OCI-LY3 (cell line): ENCODE data around the gene LUZP1.

Experiments
- H2AFZ ChIP-seq: fragments of 200-600, 300-600 bp; shearing (Covaris generic); 2 replicates; pipeline ENCODE4 v1.6.0; 2014; ENCODE audit warnings: antibody characterized with exemption, low read depth, low read length
- H3K27ac ChIP-seq: fragments of 200-600, 300-600 bp; sonication (generic); 2 replicates; pipeline ENCODE4 v1.5.1; 2014; ENCODE audit warnings: mild to moderate bottlenecking, low read length, moderate library complexity, mixed read lengths
- H3K27me3 ChIP-seq: fragments of 200-600, 300-600 bp; sonication (generic); 2 replicates; pipeline ENCODE4 v1.6.1; 2014; ENCODE audit warnings: low read depth, low read length, mixed read lengths
- H3K36me3 ChIP-seq: fragments of 200-600, 300-600 bp; sonication (generic); replicated peaks from 2 replicates; pipeline ENCODE3; 2014; ENCODE audit warnings: low read depth, low read length, mixed read lengths
- H3K4me1 ChIP-seq: fragments of 300-600, 200-600 bp; sonication (generic); 2 replicates; pipeline ENCODE4 v1.6.1; 2014; ENCODE audit warnings: low read length, mixed read lengths
- H3K4me2 ChIP-seq: fragments of 200-600, 300-600 bp; sonication (generic); 2 replicates; pipeline ENCODE4 v1.6.1; 2014; ENCODE audit warnings: low read length, mixed read lengths
- H3K4me3 ChIP-seq: fragments of 300-600, 200-600 bp; sonication (generic); 2 replicates; pipeline ENCODE4 v1.5.1; 2014; ENCODE audit warnings: antibody characterized with exemption, mild to moderate bottlenecking, low read length, moderate library complexity
- H3K79me2 ChIP-seq: fragments of 300-600, 200-600 bp; shearing (Covaris generic); 2 replicates; pipeline ENCODE4 v1.6.1; 2014; ENCODE audit warnings: mild to moderate bottlenecking, low read length, mixed read lengths
- H3K9ac ChIP-seq: fragments of 300-600, 200-600 bp; shearing (Covaris generic); 2 replicates; pipeline ENCODE4 v1.6.0; 2014; ENCODE audit warnings: mild to moderate bottlenecking, low read length, moderate library complexity
- H3K9me3 ChIP-seq: fragments of 200-600, 300-600 bp; shearing (Covaris generic); 2 replicates; pipeline ENCODE4 v1.6.1; 2014; ENCODE audit warnings: low read length, mixed read lengths; ENCODE audit not compliant: insufficient read depth
- H4K20me1 ChIP-seq: fragments of 200-600, 300-600 bp; sonication (generic); 2 replicates; pipeline ENCODE4 v1.6.1; 2016; ENCODE audit warnings: low read length, mixed read lengths; ENCODE audit not compliant: insufficient read depth
- EZH2phosphoT487 ChIP-seq: fragments of 200-600 bp; shearing (Covaris generic); IDR thresholded peaks from 2 replicates; pipeline ENCODE4 v1.6.1; 2018; ENCODE audit warnings: antibody characterized with exemption, mixed run types, low read depth
- TF ChIP-seq, protein P1 (sequence below): fragments of 200-600, 300-600 bp; sonication (generic); IDR thresholded peaks from 2 replicates; pipeline ENCODE4 v1.5.1; 2014; ENCODE audit warnings: antibody characterized with exemption, low read length, low read depth

The LUZP1 gene

DNA sequence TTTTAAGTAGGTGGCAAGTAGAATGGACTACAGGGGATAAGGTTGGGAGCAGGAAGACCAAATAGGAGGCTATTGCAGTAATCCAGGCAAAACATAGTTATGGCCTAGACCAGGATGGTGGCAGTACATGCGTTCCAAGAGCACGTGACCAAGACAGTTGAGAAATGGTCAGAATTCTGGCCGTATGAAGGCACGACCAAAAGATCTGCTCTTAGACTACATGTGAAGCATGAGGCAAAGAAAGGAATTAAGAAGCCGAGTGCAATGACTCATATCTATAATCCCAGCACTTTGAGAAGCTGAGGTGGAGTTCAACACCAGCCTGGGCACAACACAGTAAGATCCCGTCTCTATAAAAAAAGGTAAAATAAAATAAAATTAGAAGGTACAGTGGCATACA, 71.3 kb downstream of the LUZP1 start:
- no peak for TF ChIP-seq EZH2phosphoT487
- TF ChIP-seq, protein P1, sequence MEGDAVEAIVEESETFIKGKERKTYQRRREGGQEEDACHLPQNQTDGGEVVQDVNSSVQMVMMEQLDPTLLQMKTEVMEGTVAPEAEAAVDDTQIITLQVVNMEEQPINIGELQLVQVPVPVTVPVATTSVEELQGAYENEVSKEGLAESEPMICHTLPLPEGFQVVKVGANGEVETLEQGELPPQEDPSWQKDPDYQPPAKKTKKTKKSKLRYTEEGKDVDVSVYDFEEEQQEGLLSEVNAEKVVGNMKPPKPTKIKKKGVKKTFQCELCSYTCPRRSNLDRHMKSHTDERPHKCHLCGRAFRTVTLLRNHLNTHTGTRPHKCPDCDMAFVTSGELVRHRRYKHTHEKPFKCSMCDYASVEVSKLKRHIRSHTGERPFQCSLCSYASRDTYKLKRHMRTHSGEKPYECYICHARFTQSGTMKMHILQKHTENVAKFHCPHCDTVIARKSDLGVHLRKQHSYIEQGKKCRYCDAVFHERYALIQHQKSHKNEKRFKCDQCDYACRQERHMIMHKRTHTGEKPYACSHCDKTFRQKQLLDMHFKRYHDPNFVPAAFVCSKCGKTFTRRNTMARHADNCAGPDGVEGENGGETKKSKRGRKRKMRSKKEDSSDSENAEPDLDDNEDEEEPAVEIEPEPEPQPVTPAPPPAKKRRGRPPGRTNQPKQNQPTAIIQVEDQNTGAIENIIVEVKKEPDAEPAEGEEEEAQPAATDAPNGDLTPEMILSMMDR = no peak
- Histone ChIP-seq H3K4me1 (no peaks in the 10 kb centered on the region), H3K27ac (no peak overlapping the region), H3K4me2 (no peak overlapping the region), H3K27me3 (no peaks in the 10 kb centered on the region), H3K9ac (no peak overlapping the region), H2AFZ (no peak overlapping the region), H4K20me1 (no peaks in the 10 kb centered on the region), H3K36me3 (no peaks in the 10 kb centered on the region), H3K9me3 (no peaks in the 10 kb centered on the region), H3K4me3 (no peak overlapping the region), H3K79me2 (no peaks in the 10 kb centered on the region)

DNA sequence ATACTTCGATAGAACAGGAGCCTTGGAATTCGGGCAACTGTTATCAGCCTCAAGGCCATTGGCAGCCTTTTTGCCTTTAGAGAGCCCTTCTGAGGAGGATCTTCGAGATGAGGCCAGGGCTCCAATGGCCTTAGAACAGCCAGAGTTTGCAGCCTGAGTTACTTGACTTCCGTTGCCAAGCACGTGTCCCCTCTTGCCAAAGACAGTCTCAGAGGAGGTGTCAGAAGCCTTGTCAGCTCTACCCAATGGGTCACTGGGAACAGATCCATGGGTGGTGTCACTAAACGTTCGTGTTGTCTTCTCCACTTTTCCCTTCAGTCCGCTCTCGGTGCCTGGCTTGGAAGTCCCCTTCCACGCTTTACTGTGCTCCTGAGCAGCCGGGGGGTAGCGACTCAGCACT, 76.2 kb downstream of the LUZP1 start:
- H3K4me1 ChIP-seq = no peaks in the 10 kb centered on the region
- TF ChIP-seq EZH2phosphoT487 = no peak
- TF ChIP-seq, protein P1 = no peak
- H3K79me2 ChIP-seq = no peaks in the 10 kb centered on the region
- H3K9ac ChIP-seq = no peak overlapping the region
- no peaks in the 10 kb centered on the region for H3K27me3 ChIP-seq
- no peak overlapping the region for H3K4me2 ChIP-seq
- H4K20me1 ChIP-seq = no peaks in the 10 kb centered on the region
- H3K36me3 ChIP-seq = no peaks in the 10 kb centered on the region
- no peaks in the 10 kb centered on the region for H3K9me3 ChIP-seq
- H3K27ac ChIP-seq = no peak overlapping the region
- no peak overlapping the region for H2AFZ ChIP-seq
- no peak overlapping the region for H3K4me3 ChIP-seq

DNA sequence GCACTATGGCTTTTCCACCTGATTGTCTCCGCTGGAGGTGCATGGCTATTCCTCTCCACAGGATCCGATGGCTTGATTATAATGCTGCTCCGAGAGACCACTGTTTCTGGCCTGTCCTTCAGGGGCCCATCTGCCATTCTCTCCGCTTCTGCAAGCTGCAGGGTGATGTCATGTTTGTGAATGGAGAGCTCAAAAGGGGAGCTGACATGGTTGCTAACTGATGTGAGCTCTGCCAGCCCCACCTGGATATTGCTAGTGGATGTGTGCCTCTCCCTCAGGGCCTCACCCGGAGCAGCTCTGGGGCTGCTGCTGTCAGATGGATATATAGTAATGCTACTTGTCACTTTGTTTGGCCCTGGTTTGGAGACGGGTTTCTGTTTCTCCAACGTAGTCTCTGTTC, 77.1 kb downstream of the LUZP1 start:
- H3K4me3 ChIP-seq = no peak overlapping the region
- H3K27ac ChIP-seq = no peak overlapping the region
- H4K20me1 ChIP-seq = no peaks in the 10 kb centered on the region
- no peaks in the 10 kb centered on the region for H3K4me1 ChIP-seq
- H3K27me3 ChIP-seq = no peaks in the 10 kb centered on the region
- H3K4me2 ChIP-seq = no peak overlapping the region
- no peak overlapping the region for H3K9ac ChIP-seq
- no peaks in the 10 kb centered on the region for H3K9me3 ChIP-seq
- no peaks in the 10 kb centered on the region for H3K79me2 ChIP-seq
- TF ChIP-seq EZH2phosphoT487 = no peak
- TF ChIP-seq, protein P1 = no peak
- H3K36me3 ChIP-seq = no peaks in the 10 kb centered on the region
- H2AFZ ChIP-seq = no peak overlapping the region

DNA sequence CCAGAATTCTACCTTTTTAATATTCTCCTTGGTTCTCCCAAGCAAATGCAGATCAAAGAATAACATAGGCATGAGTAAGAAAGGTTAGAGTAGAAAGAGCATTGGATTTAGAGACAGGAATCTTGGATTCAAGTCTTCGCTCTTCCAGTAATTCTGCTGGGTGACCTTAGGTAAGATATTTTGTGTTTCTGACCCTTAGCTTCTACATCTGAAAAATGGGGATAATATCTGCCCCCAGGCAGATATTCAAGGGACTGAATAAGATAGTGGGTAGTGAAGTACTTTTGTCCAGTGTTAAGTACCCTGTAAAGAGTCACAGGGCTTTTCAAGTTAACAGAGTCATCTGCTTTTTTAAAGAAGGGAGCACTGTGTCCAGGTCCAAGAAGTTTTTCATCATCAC, 78.6 kb downstream of the LUZP1 start:
- Histone ChIP-seq H3K27ac (no peak overlapping the region), H3K4me2 (no peak overlapping the region), H3K9ac (no peak overlapping the region), H3K27me3 (no peaks in the 10 kb centered on the region), H3K36me3 (no peaks in the 10 kb centered on the region), H4K20me1 (no peaks in the 10 kb centered on the region), H3K4me3 (no peak overlapping the region), H3K4me1 (peaks cover 10% of the 10 kb centered on the region), H2AFZ (no peak overlapping the region), H3K79me2 (no peaks in the 10 kb centered on the region), H3K9me3 (no peaks in the 10 kb centered on the region)
- no peak for TF ChIP-seq EZH2phosphoT487
- TF ChIP-seq, protein P1 = no peak
